Lung (tissue), 12 donors: Measurements from ENCODE around the gene MYH6. TPM values are rescaled to one million over a fixed set of nuclear protein-coding genes. Genes with fewer than 3 reads are reported as not detected.
A peak's percentile ranks its signal among the peaks of the same experiment; 100 is the strongest.

Source experiments
- ATAC-seq: fragments of 200-7000 bp; cut with Tn5 transposase; one replicate; pipeline ENCODE4 v1.9.1; 2020; ENCODE audit warnings: moderate number of reproducible peaks; ENCODE audit not compliant: insufficient read depth, low FRiP score
- DNase-seq, 3 donors: peaks; one replicate each; pipeline ENCODE4 v3.0.0-alpha.2; 2013 to 2017
- H3K27ac ChIP-seq, 2 donors: one replicate each; pipeline ENCODE4 v1.5.1; 2013; ENCODE audit warnings: mild to moderate bottlenecking in 2 of 2, moderate library complexity in 2 of 2, control low read depth in 1 of 2, inconsistent platforms in 1 of 2, low read depth in 1 of 2, low read length in 1 of 2
- H3K27me3 ChIP-seq, 3 donors: one replicate each; pipeline ENCODE4 v1.5.1; 2013; ENCODE audit warnings: low read length in 2 of 3; ENCODE audit not compliant: control insufficient read depth in 3 of 3, insufficient read depth in 3 of 3
- H3K36me3 ChIP-seq, 4 donors: one replicate each; pipeline ENCODE4 v1.5.1; 2013; ENCODE audit warnings: low read length in 4 of 4, mild to moderate bottlenecking in 1 of 4, moderate library complexity in 1 of 4; ENCODE audit not compliant: control insufficient read depth in 4 of 4, insufficient read depth in 4 of 4
- H3K4me1 ChIP-seq, 5 donors: one replicate each; pipeline ENCODE4 v1.5.1; 2013; ENCODE audit warnings: low read length in 5 of 5, mild to moderate bottlenecking in 2 of 5, moderate library complexity in 1 of 5; ENCODE audit not compliant: control insufficient read depth in 5 of 5, insufficient read depth in 5 of 5
- H3K4me3 ChIP-seq: one replicate; pipeline ENCODE4 v1.5.1; 2013; ENCODE audit warnings: mild to moderate bottlenecking, control low read depth, moderate library complexity
- H3K9ac ChIP-seq, 2 donors: one replicate each; pipeline ENCODE4 v1.5.1; 2013; ENCODE audit warnings: low read length in 2 of 2, control low read depth in 1 of 2; ENCODE audit not compliant: insufficient read depth in 1 of 2
- H3K9me3 ChIP-seq, 4 donors: one replicate each; pipeline ENCODE4 v1.5.1; 2013; ENCODE audit warnings: low read length in 3 of 4, mild to moderate bottlenecking in 1 of 4, moderate library complexity in 1 of 4; ENCODE audit not compliant: control insufficient read depth in 4 of 4, insufficient read depth in 3 of 4
- CTCF ChIP-seq: IDR thresholded peaks from 2 replicates; pipeline ENCODE4 v1.5.1; 2012; ENCODE audit warnings: mild to moderate bottlenecking; ENCODE audit errors: control extremely low read depth, extremely low read depth
- WGBS, 2 donors: extraction: QIAGEN DNeasy Blood & Tissue Kit; methylation state at CpG; one replicate each; pipeline ENCODE4 v1.1.7; 2013; 5-methylcytosine and 5-hydroxymethylcytosine counted together
- polyA plus RNA-seq, 2 donors: library from polyadenylated mRNA; stranded (reverse); fragments of 200-250 nt; gene quantifications; one replicate each; pipeline ENCODE4 v1.2.1, GENCODE V29; 2013
- total RNA-seq, 2 donors: library from RNA; depleted of rRNA in 1 of 2; stranded (reverse); fragments of >200 nt in 1 of 2; gene quantifications; one replicate each; pipeline ENCODE4 v1.2.1, GENCODE V29; 2014 to 2021
- donor health status: control.
- donor health status: control.
- donor health status: Bipolar disorder and iron deficiency.
- donor health status: healthy.
- donor health status: DM: yes; HTN: yes; CAD: no.

Gene MYH6
- total and polyA plus RNA-seq, 4 donors: 0.25 to 7.1 (median 0.28) TPM; not detected in 1

GRCh38 chr14:23381871-23382270, 26.2 kb downstream of the MYH6 start:
- ATAC-seq (no peak), DNase-seq (no peak)
- Histone ChIP-seq H3K36me3 (peaks cover 0 to 10% (median 0%) of the 10 kb centered on the region in 4 donors), H3K27me3 (no peaks in the 10 kb centered on the region), H3K27ac (peak overlapping the region in 1 of 2 donors; percentile 0), H3K4me3 (no peak overlapping the region), H3K4me1 (peaks cover 0 to 6% (median 0%) of the 10 kb centered on the region in 5 donors), H3K9ac (no peak overlapping the region), H3K9me3 (no peaks in the 10 kb centered on the region)
- WGBS, 2 donors: 44 to 45% methylated on average over 3 of the region's 3 CpGs
- no peak for TF ChIP-seq CTCF

GRCh38 chr14:23380976-23381375, 27.1 kb downstream of the MYH6 start:
- ATAC-seq (no peak), DNase-seq (no peak)
- Histone ChIP-seq H3K36me3 (peaks cover 0 to 10% (median 0%) of the 10 kb centered on the region in 4 donors), H3K4me1 (peaks cover 0 to 12% (median 0%) of the 10 kb centered on the region in 5 donors), H3K27me3 (no peaks in the 10 kb centered on the region), H3K27ac (no peak overlapping the region), H3K4me3 (no peak overlapping the region), H3K9ac (no peak overlapping the region), H3K9me3 (no peaks in the 10 kb centered on the region)
- WGBS, 2 donors: 74 to 92% methylated on average over 4 of the region's 4 CpGs
- no peak for TF ChIP-seq CTCF

- ATAC-seq (no peak), DNase-seq (no peak)
- no peak overlapping the region for H3K4me3 ChIP-seq
- H3K36me3 ChIP-seq: peaks cover 0 to 6% (median 0%) of the 10 kb centered on the region in 4 donors
- no peak for TF ChIP-seq CTCF
- WGBS, 2 donors: 62 to 83% methylated on average over 16 of the region's 16 CpGs
- H3K27me3 ChIP-seq: no peaks in the 10 kb centered on the region
- no peak overlapping the region for H3K27ac ChIP-seq
- H3K9ac ChIP-seq: no peak overlapping the region
- no peaks in the 10 kb centered on the region for H3K9me3 ChIP-seq
- peaks cover 0 to 12% (median 0%) of the 10 kb centered on the region in 5 donors for H3K4me1 ChIP-seq
These were observed 27.7 kb downstream of the MYH6 start for GRCh38 chr14:23380197-23380914.
